ENCODE results near the gene FXYD6. TPM values are rescaled to one million over a fixed set of nuclear protein-coding genes. Genes with fewer than 3 reads are reported as not detected.

FXYD6 gene
- total and polyA plus RNA-seq, 5 experiments from 2014 or later = not detected

GRCh38 chr11:117809236-117810055, 67.0 kb downstream of the FXYD6 start:
- POLR2A ChIA-PET = interaction anchor here (1.3 to 3.3 kb wide), 3 partner anchors 8 to 243 kb away, joined by 3 to 44 read pairs (median 4); partner anchors contain the start of gene DSCAML1
- peaks cover 0 to 3% (median 0%) of the 10 kb centered on the region in 5 donors for H3K27me3 Mint-ChIP-seq
- H3K4me1 Mint-ChIP-seq = peaks cover 14 to 27% (median 19%) of the 10 kb centered on the region in 4 donors
- no peaks in the 10 kb centered on the region for H3K9me3 Mint-ChIP-seq
- peak overlapping the region in 4 of 10 donors; percentile 0 to 11 (median 10) for H3K4me3 Mint-ChIP-seq
- peak overlapping the region in 4 of 10 donors; percentile 3 to 22 (median 14) for H3K27ac Mint-ChIP-seq
- DNase-seq (peak in 5 of 10 donors; percentile 28 to 63 (median 36)), ATAC-seq (peak; percentile 85 to 87)
- no peaks in the 10 kb centered on the region for H3K36me3 Mint-ChIP-seq

DNA sequence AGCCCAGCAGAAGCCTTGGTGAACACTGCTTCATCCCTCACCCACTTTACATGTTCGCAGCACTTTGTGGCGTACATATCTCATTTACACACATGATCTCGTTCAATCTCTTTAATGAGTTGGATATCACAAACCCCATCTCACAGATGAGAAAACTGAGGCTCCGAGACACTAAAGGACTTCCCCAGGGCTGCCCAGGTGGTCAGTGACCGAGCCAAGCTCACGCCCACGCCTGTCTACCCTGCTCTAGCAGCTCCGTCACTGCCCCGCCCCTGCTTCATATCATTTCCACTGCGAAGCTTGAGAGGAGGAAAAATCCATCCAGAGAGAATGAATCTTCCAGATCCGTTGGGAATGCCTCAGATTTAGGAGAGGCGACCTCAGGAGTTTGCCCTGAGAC, 67.7 kb downstream of the FXYD6 start:
- ATAC-seq (no peak), DNase-seq (peak in 1 of 10 donors; percentile 11)
- no peaks in the 10 kb centered on the region for H3K36me3 Mint-ChIP-seq
- peaks cover 9 to 21% (median 14%) of the 10 kb centered on the region in 4 donors for H3K4me1 Mint-ChIP-seq
- peak overlapping the region in 1 of 10 donors; percentile 21 for H3K27ac Mint-ChIP-seq
- POLR2A ChIA-PET = interaction anchor here (1.3 to 3.3 kb wide), 4 partner anchors 9 to 244 kb away, joined by 3 to 44 read pairs (median 4); partner anchors contain the start of genes DSCAML1 and IL10RA
- peaks cover 0 to 3% (median 0%) of the 10 kb centered on the region in 5 donors for H3K27me3 Mint-ChIP-seq
- H3K4me3 Mint-ChIP-seq = no peak overlapping the region
- H3K9me3 Mint-ChIP-seq = no peaks in the 10 kb centered on the region

- Mint-ChIP-seq H3K9me3 (no peaks in the 10 kb centered on the region), H3K4me3 (no peak overlapping the region)
Observed at GRCh38 chr11:117807482-117808327, 68.8 kb downstream of the FXYD6 start.

DNA sequence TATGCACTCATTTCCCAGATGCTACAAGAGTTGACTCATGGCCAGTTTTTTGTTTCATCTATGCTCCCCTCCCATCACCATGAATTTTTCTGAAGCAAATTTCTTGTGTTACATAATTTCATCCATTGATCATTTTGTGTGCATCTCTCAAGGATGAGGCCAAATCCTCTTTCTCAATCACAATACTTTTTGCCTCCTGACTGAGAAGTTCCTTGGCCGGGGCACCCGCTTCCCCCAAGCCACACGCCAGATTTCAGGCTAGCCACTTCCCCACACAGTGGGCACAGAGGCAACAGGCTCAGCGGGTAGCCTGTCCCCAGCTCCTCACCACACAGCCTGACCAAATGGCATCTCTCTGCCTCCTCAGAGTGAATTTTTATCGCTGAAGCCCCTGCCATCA, 69.6 kb downstream of the FXYD6 start:
- no peaks in the 10 kb centered on the region for H3K36me3 Mint-ChIP-seq
- H3K9me3 Mint-ChIP-seq = no peaks in the 10 kb centered on the region
- POLR2A ChIA-PET = interaction anchor here (1.0 to 3.3 kb wide), 3 partner anchors 10 to 246 kb away, joined by 3 to 44 read pairs (median 9); no protein-coding TSS in a partner anchor

More at GRCh38 chr11:117807482-117808327, 68.8 kb downstream of the FXYD6 start:
- Mint-ChIP-seq H3K27ac (peak overlapping the region in 3 of 10 donors; percentile 6 to 64 (median 46)), H3K4me1 (peaks cover 9 to 18% (median 14%) of the 10 kb centered on the region in 4 donors), H3K27me3 (peaks cover 0 to 3% (median 0%) of the 10 kb centered on the region in 5 donors), H3K36me3 (no peaks in the 10 kb centered on the region)
- ATAC-seq (peak; percentile 66 to 81), DNase-seq (peak; percentile 56 to 87 (median 70))
- POLR2A ChIA-PET = interaction anchor here (0.6 to 3.3 kb wide), 7 partner anchors 10 to 245 kb away, joined by 3 to 44 read pairs (median 3); partner anchors contain the start of gene IL10RA

DNA sequence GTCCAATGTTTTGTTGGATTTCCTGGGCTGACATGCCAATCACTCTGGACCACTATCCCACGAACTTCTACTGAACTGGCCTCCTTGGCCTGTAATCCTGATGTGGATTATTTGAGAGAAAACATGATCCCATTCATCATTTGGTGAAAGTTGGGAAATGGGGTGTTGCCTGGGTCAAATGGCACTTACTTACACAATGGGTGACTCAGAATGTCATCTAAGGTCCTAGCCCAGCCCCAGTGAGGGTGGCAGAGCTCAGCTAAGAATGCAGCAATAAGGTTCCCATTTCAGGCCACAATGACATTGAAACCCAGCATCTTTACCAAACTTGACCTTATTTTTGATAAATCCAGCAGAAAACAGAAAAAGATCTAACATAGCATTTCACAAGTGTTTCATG, 71.4 kb downstream of the FXYD6 start:
- Mint-ChIP-seq H3K9me3 (no peaks in the 10 kb centered on the region), H3K27ac (no peak overlapping the region), H3K4me3 (no peak overlapping the region), H3K4me1 (peaks cover 7 to 15% (median 14%) of the 10 kb centered on the region in 4 donors), H3K36me3 (no peaks in the 10 kb centered on the region), H3K27me3 (peaks cover 0 to 6% (median 0%) of the 10 kb centered on the region in 5 donors)
- POLR2A ChIA-PET = no interaction called here
- no peak for ATAC-seq
- no peak for DNase-seq

More for the DNA sequence above, 69.6 kb downstream of the FXYD6 start:
- DNase-seq (no peak), ATAC-seq (no peak)
- peaks cover 0 to 3% (median 0%) of the 10 kb centered on the region in 5 donors for H3K27me3 Mint-ChIP-seq
- H3K27ac Mint-ChIP-seq = no peak overlapping the region
- peaks cover 7 to 18% (median 14%) of the 10 kb centered on the region in 4 donors for H3K4me1 Mint-ChIP-seq
- no peak overlapping the region for H3K4me3 Mint-ChIP-seq

DNA sequence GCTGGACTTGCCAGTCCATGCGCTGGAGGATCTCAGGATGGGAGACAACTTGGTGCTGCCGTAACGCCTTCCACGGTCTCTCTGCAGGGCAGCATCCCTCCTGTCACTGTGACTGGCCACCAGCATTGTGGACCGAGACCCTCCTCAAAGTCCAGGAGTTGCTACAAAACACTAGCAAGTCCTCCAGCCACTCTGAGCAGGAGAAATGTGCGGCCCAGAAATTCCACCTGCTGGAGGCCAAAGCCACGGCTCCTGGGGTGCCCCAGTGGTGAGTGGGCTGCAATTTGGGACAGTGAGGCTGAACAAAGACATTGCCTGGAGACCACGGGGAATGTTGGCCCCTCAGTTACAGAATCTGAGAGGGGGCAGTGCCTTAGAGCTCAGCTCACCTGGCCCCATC, 72.6 kb downstream of the FXYD6 start:
- DNase-seq (no peak), ATAC-seq (no peak)
- POLR2A ChIA-PET = no interaction called here
- Mint-ChIP-seq H3K9me3 (no peaks in the 10 kb centered on the region), H3K27ac (no peak overlapping the region), H3K4me3 (no peak overlapping the region), H3K4me1 (peaks cover 2 to 7% (median 5%) of the 10 kb centered on the region in 4 donors), H3K36me3 (no peaks in the 10 kb centered on the region), H3K27me3 (peaks cover 0 to 7% (median 0%) of the 10 kb centered on the region in 5 donors)

- peak in 1 of 10 donors; percentile 8 for DNase-seq
- Mint-ChIP-seq H3K27me3 (peaks cover 3 to 34% (median 23%) of the 10 kb centered on the region in 5 donors), H3K36me3 (peaks cover 0 to 2% (median 0%) of the 10 kb centered on the region in 3 donors), H3K9me3 (no peaks in the 10 kb centered on the region), H3K4me3 (no peak overlapping the region), H3K4me1 (peaks cover 7 to 25% (median 20%) of the 10 kb centered on the region in 4 donors), H3K27ac (no peak overlapping the region)
- POLR2A ChIA-PET = no interaction called here
- ATAC-seq = no peak
Observed at GRCh38 chr11:117799634-117800033, 76.8 kb downstream of the FXYD6 start.

- peak within 1 kb of the TSS in 2 of 10 donors; percentile 4 to 40 for H3K27ac Mint-ChIP-seq
- peak; percentile 91 to 97 for ATAC-seq
- peak within 1 kb of the TSS; percentile 54 to 81 (median 77) for H3K4me3 Mint-ChIP-seq
- POLR2A ChIA-PET = interaction anchor here (1.3 kb wide), 1 partner anchor 12 kb away, joined by 4 read pairs; no protein-coding TSS in a partner anchor
- H3K36me3 Mint-ChIP-seq = peaks cover 0 to 2% (median 0%) of the 10 kb centered on the region in 3 donors
- DNase-seq = peak in 7 of 10 donors; percentile 25 to 72 (median 44)
- H3K9me3 Mint-ChIP-seq = no peaks in the 10 kb centered on the region
- H3K4me1 Mint-ChIP-seq = peaks cover 7 to 26% (median 22%) of the 10 kb centered on the region in 4 donors
- H3K27me3 Mint-ChIP-seq = peaks cover 22 to 59% (median 43%) of the 10 kb centered on the region in 5 donors
Observed at GRCh38 chr11:117796872-117797529, 79.5 kb downstream of the FXYD6 start, which contains the start of gene DSCAML1. Gene DSCAML1, minus strand, starts transcription at chr11:117797216. Its CDS starts 137 bp downstream, at chr11:117797079.

GRCh38 chr11:117796456-117796871, 80.0 kb downstream of the FXYD6 start:
- POLR2A ChIA-PET = no interaction called here
- Mint-ChIP-seq H3K9me3 (no peaks in the 10 kb centered on the region), H3K27me3 (peaks cover 22 to 63% (median 46%) of the 10 kb centered on the region in 5 donors), H3K4me1 (peaks cover 7 to 26% (median 22%) of the 10 kb centered on the region in 4 donors), H3K27ac (no peak overlapping the region), H3K36me3 (peaks cover 0 to 2% (median 0%) of the 10 kb centered on the region in 3 donors), H3K4me3 (peak overlapping the region in 8 of 10 donors; percentile 4 to 77 (median 68))
- ATAC-seq (no peak), DNase-seq (peak in 1 of 10 donors; percentile 24)

GRCh38 chr11:117795638-117796455, 80.6 kb downstream of the FXYD6 start:
- ATAC-seq = peak; percentile 18 to 21
- peaks cover 7 to 26% (median 22%) of the 10 kb centered on the region in 4 donors for H3K4me1 Mint-ChIP-seq
- H3K4me3 Mint-ChIP-seq = peak overlapping the region; percentile 42 to 77 (median 68)
- H3K27ac Mint-ChIP-seq = peak overlapping the region in 1 of 10 donors; percentile 28
- peaks cover 0 to 2% (median 0%) of the 10 kb centered on the region in 3 donors for H3K36me3 Mint-ChIP-seq
- H3K27me3 Mint-ChIP-seq = peaks cover 23 to 68% (median 48%) of the 10 kb centered on the region in 5 donors
- POLR2A ChIA-PET = no interaction called here
- no peaks in the 10 kb centered on the region for H3K9me3 Mint-ChIP-seq
- peak in 1 of 10 donors; percentile 15 for DNase-seq
